CD4-positive, alpha-beta T cell treated with Interleukin-21 for 1 hour (primary cell): ENCODE measurements around the gene ZSCAN1.
"Not testable (repeated sequence)": the region's sequence is repeated elsewhere in the genome, so short reads cannot be mapped to it uniquely, and the experiment has no call there.

ENCODE experiments used
- DNase-seq: peaks from one replicate; pipeline ENCODE4 v3.0.0-alpha.2; 2020

The ZSCAN1 gene

DNA sequence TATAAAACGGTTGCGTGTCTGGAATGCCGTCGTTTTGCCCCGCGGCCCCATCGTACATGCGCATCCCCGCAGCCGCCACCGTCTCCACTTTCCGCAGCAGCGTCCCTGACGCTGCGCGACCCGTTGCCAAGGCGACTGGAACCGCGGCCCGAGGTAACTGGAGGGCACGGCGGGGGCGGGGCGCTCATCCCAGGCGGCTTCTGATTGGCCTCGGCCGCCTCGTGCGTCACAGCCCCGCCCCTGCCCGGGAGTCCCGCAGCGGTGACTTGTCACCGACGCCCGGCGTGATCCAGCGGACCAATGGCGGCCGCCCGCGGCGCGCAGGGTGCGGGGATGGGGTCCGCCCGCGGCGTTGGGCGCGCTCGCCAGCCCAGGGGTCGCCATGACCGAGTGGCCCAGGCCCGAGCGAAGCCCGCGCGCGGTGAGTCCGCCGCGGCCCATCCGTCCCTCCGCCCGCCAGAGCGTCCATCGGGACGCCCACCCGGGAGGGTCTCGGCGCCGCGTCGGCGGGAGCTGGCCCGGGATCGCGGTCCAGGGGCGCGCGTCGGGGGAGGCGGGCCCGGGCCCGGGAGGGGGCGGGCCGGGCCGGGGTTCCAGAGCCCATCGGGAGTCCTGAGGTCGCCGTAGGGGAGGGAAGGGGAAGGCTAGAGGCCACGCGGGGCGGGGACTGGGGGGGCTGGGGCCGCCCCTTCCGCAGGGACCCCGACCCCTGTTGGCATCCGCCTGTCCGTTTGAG lies at the start of gene ZSCAN1:
Gene ZSCAN1, plus strand, starts transcription at position 285 of the 736 bp plus-strand sequence. CDS start 3,812 bp downstream, outside the sequence.
- peak; percentile 17 for DNase-seq

DNA sequence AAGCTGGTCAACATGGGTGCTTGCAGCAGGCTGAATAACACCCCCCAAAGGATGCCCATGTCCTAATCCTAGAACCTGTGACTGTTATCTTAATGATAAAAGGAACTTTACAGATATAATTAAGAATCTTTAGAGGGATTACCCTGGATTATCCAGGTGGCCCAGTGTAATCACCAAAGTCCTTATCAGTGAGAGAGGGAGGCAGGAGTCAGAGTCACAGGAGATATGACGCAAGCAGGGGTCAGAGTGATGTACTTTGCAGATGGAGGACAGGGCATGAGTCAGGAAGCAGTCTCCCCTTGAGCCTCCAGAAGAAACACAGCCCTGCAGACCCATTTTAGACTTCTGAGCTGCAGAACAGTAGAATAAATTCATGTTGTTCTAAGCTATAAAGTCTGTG lies 41.0 kb upstream of the ZSCAN1 start:
- no peak for DNase-seq

- no peak for DNase-seq
Observed at GRCh38 chr19:58000677-58001076, 33.1 kb upstream of the ZSCAN1 start.

- peak; percentile 16 for DNase-seq
Observed at GRCh38 chr19:58001895-58002369, 31.9 kb upstream of the ZSCAN1 start.

DNA sequence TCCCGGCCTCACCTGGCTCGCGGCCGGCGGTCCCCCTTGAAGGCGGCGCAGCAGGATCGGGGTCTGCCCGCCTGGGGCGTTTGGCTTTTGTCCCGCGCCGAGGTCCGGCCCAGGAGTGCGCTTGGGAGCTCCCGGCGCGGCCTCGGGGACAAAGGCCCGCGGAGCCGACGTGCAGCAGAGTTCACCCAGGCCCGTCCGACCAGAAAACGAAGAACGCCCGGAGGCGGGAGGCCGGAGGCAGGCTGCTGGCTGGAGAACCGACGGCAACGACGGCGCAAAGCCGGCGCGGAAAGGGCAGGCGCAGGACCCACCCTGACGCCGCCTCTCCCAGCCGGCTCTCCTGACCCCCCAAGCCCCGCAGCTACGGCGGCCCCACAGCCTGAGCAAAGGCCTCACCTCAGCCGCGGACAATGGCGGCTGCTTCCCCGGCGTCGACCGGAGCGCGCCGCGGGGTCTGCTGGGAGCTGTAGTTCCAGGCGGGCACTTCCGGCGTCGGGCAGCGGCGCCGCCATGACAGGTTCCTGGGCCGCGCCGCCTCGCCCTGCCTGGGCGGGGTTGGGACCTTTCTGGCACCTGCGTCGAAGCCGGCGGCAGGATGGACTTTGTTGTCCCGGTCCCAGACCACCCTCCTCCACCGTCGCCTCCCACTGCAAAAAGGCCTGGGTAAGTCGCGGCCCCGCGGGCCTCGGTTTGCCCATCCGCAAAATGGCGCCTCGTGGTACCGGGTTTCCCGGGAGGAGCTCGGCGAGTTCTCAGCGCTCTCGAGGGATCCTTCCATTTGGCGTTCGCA lies 31.2 kb upstream of the ZSCAN1 start, which contains the start of gene ZNF606:
Gene ZNF606, minus strand, starts transcription at position 437 of the 790 bp plus-strand sequence. CDS start 1,501 bp downstream, outside the sequence.
- DNase-seq: peak; percentile 89

GRCh38 chr19:58003174-58003828 lies 30.5 kb upstream of the ZSCAN1 start:
- no peak for DNase-seq

DNA sequence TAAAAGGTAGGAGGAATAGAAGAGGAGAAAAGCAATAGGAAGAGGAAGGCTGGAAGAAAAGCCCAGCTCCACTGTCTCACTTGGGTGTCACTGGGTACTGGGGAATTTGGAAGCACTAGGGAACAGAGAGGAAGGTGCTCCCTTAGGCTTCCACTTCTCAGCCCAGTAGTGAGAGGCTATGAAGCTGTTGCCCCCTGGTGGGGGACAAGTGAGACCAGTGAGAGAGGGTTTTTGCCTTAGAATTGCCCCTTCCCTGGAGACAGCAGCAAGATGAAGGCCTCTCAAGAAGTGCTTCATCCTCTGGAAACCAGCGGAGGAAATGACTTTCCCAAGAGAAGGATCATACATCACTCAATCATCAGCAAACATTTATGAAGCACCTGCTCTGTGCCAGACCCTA lies 26.5 kb upstream of the ZSCAN1 start:
- DNase-seq: no peak

DNA sequence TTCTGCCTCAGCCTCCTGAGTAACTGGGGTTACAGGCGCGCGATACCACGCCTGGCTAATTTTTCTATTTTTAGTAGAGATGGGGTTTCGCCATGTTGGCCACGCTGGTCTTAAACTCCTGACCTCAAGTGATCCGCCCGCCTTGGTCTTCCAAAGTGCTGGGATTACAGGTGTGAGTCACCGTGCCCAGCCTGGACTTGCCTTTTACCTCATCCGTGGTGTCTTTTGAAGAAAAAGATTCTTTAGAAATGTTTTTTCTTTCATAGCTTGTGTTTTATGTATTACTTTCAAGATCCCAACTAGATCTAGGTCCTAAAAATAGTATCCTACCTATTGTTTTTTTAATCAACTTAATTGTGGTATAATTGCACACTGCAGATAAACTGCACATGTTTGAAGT lies 24.9 kb upstream of the ZSCAN1 start:
- not testable (repeated sequence) for DNase-seq

- no peak for DNase-seq
Observed at GRCh38 chr19:58009301-58009665, 24.5 kb upstream of the ZSCAN1 start.

DNA sequence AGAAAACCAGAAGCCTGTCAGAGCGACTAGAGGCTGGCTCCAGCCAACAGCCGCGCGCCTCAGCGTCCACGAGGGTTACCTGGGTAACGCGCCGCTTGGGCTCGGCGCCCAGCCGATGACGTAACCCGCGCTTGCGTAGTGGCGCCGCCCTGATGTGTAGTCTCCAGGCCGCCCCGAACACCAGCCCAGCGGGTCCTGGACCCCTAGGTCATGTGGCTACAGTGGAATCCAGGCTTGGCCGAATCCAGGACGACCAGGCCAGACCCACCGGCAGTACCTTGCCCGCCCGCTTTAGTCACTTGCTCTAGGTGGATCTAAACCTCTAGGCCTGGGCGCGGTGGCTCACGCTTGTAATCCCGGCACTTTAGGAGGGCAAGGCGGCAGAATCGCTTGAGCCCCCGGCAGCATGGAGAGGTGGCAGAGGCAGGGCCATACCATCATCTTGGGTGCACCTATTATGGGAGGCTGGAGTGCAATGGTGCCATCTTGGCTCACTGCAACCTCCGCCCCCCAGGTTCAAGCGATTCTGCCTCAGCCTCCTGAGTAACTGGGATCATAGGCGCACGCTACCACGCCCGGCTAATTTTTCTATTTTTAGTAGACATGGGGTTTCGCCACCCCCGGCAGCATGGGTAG lies 24.0 kb upstream of the ZSCAN1 start:
- peak; percentile 73 for DNase-seq

DNA sequence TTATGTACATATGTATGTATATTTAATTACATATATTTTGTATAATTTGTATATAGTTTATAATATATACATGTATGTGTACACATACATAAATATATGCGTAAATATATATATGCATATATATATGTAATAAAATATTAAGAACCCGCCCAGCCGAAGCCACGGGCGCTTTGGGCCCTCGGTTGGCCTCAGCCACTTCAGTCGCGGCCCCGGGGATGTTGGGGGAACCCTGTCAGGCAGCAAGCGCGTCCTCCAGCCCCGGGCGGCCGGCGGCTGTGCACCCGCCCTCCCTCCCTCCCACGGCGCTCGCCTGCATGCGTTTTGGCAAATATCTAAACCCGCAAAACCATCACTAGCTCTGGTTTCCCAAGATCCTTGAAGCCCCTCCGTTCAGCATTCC lies 23.3 kb upstream of the ZSCAN1 start:
- no peak for DNase-seq

GRCh38 chr19:58014141-58014540 lies 19.7 kb upstream of the ZSCAN1 start:
- no peak for DNase-seq

DNA sequence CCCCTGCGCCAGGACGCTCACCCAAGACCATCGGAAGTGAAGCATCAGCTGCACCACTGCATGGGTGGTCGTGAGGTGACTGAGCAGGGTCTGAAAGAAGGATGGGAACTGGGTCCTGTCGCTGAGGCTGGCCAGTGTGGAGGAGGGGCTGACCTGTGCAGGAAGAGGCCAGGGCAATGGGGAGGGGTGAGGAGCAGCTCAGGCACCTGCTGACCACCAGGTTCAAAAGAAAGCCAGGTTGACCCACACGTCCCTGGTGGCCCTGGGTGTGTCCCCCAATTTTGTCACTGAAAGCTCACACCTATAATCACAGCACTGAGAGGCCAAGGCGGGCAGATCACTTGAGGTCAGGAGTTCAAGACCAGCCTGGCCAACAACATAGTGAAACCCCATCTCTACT lies 13.7 kb upstream of the ZSCAN1 start:
- no peak for DNase-seq

DNA sequence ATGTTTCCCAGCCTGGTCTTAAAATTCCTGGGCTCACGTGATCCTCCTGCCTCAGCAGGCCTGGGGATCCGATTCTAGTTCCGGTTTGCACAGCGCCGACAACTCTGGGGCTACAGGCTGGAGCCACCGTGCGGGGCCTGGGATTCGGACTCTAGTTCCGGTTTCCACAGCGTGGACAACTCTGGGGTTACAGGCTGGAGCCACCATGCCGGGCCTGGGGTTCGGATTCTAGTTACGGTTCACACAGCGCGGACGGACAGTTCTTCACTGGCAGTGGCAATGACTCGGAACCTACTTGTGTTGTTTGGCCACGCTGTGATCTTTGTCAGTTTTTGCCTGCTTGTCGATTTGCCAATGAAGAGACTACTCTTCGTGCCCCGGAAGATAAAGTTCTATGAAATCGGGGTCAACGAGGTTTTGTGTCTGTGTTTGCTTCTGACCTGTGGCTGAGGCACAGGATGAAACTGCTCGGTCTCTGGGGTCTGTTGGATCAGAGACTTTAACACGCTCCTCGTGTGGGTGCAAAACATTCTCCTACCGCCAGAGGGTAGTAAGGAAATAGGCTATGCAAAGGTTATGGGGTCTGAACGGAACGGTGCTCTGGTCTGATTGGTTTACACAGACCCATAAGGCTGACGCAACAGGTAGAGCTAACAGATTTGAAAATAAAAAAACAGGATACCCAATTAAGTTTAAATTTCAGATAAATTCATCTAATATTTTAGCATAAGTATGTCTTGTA lies 12.1 kb upstream of the ZSCAN1 start:
- DNase-seq: peak; percentile 60

GRCh38 chr19:58022283-58022660 lies 11.6 kb upstream of the ZSCAN1 start:
- DNase-seq: no peak

GRCh38 chr19:58024661-58025060 lies 9.2 kb upstream of the ZSCAN1 start:
- DNase-seq: no peak

DNA sequence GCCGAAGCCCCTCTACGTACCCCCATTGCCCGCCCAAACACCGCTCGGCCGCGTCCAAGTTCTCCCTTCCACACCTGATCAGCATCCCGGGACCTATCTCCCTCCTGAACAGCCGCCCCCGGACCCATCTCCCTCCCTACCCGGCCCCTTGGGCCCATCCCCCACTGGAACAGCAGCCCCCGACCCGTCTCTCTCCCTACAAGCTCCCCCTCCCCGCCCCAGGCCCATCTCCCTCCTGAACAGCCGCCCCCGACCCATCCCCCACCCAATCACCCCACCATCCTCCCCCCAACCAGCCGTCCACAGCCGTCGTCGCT lies 610 bp downstream of the ZSCAN1 start:
- no peak for DNase-seq

DNA sequence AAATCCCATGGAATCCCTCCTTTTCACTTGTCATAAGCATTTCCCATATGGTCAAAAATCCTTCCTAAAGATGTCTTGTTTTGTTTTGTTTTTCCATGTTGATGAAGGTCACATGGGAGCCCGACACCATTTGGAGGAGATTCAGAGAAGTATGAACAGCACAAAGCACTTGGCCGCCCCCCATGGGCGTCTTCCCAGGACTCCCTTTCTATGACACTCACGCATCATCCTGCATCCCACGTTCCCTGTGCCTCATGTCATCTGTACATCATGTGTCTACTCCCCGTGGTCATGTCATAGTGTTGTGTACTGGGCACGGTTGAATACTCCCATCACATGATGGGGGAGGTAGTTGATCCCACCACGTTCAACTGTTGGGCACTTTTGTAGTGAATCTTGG lies 2.0 kb downstream of the ZSCAN1 start:
- DNase-seq: no peak

DNA sequence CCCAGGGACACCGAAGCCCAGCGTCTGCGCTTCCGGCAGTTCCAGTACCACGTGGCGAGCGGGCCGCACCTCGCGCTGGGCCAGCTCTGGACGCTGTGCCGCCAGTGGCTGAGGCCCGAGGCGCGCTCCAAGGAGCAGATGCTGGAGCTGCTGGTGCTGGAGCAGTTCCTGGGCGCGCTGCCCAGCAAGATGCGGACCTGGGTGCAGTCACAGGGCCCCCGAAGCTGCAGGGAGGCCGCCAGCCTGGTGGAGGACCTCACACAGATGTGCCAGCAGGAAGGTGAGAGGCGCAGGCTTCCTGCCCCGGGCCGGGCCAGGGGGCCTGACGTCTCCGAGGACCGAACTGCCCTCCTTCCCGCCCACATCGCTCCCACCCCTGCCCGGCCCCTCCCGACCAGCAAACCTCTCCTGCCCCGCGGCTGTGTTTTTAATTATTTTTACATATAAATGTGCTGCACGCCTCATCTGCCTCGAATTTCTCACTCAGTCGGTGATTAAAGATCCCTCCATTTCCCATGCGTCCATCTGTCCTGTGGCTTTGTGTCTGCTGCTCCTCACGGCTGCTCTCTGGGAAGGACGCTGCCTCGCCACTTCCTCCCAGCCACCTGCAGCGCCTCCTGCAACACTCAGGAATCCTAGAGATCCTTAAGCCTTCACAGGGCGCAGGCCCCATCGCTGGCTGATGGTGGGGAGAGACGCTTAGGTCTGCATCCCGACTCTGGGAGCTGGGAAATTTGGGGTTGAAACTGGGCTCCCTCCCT lies 4.3 kb downstream of the ZSCAN1 start:
- DNase-seq: no peak

GRCh38 chr19:58038688-58039204 lies 4.9 kb downstream of the ZSCAN1 start:
- no peak for DNase-seq

- no peak for DNase-seq
Observed at GRCh38 chr19:58040751-58041525, 7.1 kb downstream of the ZSCAN1 start.
